NCI-H2081 (cell line): ENCODE data around the gene TNRC18.

ENCODE experiments used
- DNase-seq, 2 experiments: peaks; one replicate each; lab custom pipeline; 2025; lab: John Stamatoyannopoulos, UW

The TNRC18 gene

GRCh38 chr7:5428478-5429252, 5.0 kb upstream of the TNRC18 start:
- peak; percentile 86 to 87 for DNase-seq

GRCh38 chr7:5426226-5426475, 2.5 kb upstream of the TNRC18 start:
- peak in 1 of 2 experiments; percentile 79 for DNase-seq

- DNase-seq, result peak; percentile 90 to 91
These were observed 2.0 kb upstream of the TNRC18 start for GRCh38 chr7:5425507-5426225.

- peak; percentile 50 to 59 for DNase-seq
These were observed 1.3 kb upstream of the TNRC18 start for GRCh38 chr7:5424749-5425506.

- DNase-seq, result peak; percentile 99
These were observed 528 bp upstream of the TNRC18 start for GRCh38 chr7:5423976-5424748.

GRCh38 chr7:5422396-5423305, 983 bp downstream of the TNRC18 start:
- no peak for DNase-seq

- DNase-seq, result peak in 1 of 2 experiments; percentile 40
These were observed 1.8 kb downstream of the TNRC18 start for GRCh38 chr7:5421714-5422395.

GRCh38 chr7:5420881-5421713, 2.5 kb downstream of the TNRC18 start:
- no peak for DNase-seq

GRCh38 chr7:5420067-5420880, 3.4 kb downstream of the TNRC18 start:
- DNase-seq, result no peak

GRCh38 chr7:5419539-5420066, 4.0 kb downstream of the TNRC18 start:
- no peak for DNase-seq

- DNase-seq, result no peak
These were observed 5.4 kb downstream of the TNRC18 start for GRCh38 chr7:5418285-5418582.

GRCh38 chr7:5417106-5418071, 6.2 kb downstream of the TNRC18 start:
- no peak for DNase-seq

- no peak for DNase-seq
These were observed 8.7 kb downstream of the TNRC18 start for GRCh38 chr7:5414916-5415315.

- no peak for DNase-seq
These were observed 10.2 kb downstream of the TNRC18 start for GRCh38 chr7:5413449-5413786.

GRCh38 chr7:5408777-5409176, 14.9 kb downstream of the TNRC18 start:
- DNase-seq, result no peak

- DNase-seq, result no peak
These were observed 16.4 kb downstream of the TNRC18 start for GRCh38 chr7:5406957-5407945.
